Measurements from ENCODE around the gene APLN.
A peak's percentile ranks its signal among the peaks of the same experiment; 100 is the strongest.

APLN gene

DNA sequence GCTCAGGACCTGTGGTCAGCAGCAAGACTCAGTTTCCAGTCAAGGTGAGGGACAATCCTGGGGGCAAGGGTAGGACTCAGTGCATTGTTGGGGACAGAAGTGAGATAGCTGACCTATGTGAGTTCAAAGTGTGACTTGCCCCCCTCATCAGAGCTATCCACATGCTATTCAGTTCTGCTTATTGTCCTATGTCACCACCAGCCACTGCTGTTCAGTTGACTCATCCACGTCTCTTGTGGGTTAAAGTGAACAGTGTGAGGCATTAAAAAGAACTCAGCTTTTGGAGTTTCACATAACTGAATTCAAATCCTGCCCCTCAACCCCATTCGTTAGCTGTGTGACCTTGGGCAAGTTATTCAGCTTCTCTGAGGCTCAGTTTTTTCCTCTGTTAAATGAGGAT lies 4.4 kb upstream of the APLN start:
- DNase-seq = no peak

DNA sequence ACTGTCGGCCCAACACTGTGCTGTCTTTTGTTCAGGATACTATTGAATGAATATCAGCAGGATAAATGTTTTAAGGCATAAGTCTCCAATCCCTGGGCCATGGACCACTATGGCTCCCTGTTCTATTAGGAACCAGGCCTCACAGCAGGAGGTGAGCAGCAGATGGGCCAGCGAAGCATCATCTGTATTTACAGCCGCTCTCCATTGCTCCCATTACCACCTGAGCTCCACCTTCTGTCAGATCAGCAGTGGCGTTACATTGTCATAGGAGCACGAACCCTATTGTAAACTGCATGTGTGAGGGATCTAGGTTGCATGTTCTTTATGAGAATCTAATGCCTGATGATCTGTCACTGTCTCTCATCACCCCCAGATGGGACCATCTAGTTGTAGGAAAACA lies 3.7 kb upstream of the APLN start:
- DNase-seq = no peak

DNA sequence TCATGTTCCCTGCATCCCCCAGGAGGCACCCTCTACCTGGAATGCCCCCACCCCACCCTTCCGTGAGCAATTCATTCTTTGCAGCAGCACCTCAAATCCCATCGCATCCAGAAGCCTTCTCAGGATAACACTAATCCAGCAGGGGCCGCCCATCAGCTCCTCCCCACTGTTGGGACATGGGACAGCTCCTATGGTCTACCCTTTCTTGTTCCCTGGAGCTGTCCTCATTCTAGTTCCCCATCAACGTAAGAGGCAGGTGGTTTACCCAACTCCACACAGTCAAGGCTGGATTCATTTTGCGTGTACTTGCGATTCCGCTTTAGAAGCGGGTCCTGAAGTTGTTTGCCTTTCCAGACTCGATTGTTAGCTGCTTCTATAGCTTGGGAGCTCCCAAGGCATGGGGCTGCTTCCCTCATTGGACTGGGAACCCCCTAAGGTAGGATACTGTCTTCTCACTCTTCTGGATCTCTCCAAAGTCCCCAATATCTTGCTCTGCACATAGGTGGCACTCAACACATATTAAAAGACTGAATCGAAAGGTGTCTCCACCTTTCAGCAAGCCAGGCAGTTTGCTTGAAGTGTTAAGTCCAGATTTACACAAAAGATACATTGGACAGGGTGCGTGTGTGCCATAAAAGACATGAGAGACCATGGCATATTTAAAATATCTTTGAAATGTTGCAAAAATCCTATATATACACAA lies 942 bp upstream of the APLN start:
- DNase-seq = peak; percentile 11

DNA sequence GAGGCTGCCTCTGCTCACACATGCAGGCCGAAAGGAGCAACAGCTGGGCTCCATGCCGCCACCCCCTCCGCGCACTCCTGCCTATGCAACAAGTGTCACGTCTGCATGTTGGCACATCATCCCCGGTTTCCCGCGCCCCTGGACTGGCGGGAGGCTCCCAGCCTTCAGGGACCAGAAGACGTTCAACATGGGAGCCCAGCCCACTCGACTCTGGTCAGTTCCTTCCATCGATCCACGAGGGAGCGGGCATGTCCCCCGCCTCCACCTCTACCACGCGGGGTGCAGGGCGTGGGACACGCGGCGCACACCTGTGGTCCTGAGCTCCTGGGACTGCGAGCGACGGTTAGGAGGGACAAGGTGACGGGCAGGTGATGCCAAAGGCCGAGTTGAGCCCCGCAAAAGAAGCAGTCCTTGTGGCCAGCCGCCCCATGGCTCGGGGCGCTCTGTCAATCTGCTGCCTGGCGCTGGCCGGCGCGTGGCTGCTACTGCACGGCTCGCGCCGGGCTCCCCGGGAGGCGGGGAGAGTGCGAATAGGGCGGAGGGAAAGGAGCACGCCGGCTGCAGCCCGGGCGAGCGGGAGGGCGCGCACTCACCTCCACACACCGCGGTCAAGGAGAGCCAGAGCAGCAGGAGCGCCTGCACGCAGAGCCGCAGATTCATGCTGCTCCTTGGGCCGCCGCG lies 645 bp downstream of the APLN start:
- DNase-seq = no peak

DNA sequence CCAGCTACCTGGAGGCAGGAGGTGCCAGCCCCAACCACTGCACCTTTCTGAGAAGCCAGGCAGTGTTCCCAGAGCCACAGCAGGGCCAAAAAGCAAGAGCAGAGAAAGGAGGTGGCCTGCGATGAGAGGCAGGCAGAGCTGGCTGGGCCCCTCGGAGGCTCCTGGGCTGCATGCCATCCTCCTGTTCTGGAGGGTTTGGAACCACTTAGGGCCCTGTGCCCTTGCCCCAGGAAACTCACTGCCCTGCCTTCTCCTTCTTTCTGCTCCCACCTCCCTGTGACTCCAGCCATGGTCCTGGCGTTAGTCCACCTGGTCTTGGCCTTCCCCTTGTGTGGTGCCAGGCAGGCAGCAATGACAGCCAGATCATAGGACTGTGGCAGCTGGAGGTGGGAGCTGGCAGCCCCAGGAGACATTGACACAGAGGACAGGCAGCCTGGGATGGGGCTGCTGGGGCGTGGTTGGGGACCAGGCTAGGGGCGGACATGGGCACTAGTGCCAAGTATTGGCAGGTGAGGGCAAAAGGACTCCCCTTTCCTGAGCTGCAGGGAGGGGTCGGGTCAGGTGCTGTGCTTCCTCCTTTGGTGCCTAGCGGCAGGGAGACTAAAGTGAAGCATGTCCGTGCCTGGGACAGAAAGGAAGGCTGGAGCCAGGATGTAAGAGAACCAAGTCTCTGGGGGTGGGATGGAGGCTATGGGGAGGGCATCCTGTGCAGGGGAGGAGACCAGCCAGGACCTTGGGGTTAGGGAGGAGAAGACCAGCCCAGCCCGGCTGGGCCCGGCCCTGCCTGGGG lies 1.4 kb downstream of the APLN start:
- DNase-seq = no peak

DNA sequence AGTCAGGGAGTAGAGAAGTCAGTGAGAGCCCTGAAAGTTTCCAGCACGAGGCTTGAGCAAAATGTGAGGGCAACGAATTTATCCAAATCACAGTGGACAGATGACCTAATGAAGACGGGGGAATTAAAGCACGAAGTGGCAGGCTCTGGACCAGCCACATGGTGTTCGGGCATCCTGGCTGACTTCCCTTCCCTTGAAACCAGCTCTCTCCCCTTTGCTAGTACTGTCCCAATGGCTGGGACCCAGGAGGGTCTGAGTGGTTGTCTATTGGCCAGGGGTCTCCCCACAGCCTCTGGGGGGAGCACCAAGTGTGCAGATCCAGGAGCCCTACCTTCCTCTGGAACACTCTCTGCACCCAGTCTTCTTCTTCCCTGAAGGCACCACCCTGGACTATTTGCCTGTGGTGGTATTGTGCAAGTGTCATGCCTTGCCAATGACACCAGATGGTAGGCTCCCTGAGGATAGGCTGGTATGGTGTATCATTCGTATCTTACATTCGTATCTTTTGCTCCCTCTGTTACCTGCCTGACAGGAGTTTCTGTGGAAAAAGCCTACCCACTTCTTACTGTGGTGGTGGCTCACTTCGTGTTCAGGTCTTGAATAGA lies 2.1 kb downstream of the APLN start:
- DNase-seq = no peak

DNA sequence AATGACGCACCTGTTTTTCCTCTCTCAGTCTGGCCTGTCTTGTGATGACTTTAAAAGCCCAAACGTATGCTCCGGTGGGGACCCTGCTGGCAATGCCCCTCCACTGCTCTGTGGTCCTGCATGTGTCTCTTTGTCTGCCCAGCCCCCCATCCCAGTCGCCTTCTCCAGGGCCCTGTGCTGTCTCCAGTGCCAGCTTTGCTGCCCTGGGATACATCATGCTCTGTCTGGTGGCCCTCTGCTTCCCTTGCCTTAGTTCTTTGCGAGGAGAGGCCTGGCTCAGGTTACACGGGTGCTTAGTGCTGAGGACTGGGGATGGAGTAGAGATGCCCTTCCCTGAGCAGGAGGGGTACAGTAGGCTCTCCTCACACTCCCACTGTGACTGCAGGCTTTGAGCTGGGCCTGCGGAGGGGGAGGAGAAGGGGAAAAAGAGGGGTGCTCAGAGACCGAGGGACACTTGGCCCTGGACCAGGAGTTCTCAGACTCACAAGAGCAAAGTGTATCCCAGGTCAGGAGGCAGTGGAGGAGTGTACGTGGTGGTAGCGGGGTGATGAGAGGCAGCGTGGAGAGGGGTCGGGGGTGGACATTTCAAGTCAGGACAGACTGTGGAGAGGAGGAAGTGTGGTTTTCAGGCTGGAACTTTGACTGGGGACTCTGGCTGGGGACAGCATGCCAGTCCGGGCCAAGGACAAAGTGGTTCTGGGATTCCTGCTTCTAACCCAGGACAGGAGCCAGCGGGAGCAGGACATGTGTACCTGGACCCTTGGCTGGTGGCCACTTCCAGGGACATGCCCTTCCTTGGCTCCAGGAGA lies 2.8 kb downstream of the APLN start:
- DNase-seq = no peak

DNA sequence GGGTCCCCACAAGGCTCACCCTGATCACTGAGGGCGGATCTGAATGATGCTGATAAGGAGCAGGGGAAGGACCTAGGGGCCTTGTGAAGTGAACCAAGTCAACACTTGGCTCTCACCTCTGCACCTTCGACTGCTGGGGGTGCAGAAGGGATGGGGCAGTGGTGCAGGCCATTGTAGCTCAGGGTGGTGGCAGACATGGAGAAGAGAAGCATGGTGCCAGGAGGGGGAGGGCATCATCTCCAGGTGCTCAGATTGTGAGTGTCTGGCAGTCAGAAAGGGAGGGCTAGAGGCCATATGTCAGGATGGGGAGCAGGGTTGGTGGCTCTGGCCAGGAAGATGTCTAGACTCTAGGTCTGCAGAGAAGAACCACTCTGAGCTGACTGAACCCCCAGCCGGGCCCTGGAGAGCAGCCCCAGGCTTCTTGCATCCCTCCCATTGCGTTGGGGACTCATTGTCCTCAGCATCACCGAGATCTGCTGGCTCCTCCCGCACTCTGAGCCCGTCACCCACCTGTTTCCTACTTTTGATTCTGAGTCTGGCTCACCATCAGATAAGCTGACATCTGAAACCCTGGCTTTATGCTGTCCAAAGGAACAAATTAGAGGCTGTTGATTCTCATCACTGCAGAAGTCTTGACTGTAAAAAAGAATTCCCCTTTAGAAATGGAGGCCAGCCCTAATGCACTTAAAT lies 3.8 kb downstream of the APLN start:
- no peak for DNase-seq

DNA sequence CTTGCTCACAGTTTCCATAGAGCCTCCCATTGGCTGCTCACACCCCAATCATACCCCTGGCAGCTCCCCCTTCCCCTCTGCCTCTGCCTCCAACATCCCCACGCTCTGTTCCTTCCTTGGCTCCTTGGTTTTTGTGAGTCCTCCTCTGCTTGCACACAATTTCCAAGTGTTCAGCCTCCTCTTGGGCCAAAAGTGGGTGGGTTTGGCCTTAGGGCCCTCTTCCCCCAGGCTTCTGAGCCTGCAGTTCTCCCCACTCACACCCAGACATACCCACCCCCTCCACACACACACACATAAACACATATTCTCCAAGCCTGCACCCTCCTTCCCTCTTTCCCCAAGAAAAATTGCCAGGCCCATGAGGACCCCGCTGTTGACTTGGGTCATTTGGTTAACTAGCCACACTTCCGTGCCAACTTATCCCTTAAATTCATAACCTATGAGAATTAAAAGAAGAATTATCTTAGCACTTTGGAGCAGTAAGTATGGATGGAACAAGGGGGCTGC lies 4.5 kb downstream of the APLN start:
- no peak for DNase-seq

DNA sequence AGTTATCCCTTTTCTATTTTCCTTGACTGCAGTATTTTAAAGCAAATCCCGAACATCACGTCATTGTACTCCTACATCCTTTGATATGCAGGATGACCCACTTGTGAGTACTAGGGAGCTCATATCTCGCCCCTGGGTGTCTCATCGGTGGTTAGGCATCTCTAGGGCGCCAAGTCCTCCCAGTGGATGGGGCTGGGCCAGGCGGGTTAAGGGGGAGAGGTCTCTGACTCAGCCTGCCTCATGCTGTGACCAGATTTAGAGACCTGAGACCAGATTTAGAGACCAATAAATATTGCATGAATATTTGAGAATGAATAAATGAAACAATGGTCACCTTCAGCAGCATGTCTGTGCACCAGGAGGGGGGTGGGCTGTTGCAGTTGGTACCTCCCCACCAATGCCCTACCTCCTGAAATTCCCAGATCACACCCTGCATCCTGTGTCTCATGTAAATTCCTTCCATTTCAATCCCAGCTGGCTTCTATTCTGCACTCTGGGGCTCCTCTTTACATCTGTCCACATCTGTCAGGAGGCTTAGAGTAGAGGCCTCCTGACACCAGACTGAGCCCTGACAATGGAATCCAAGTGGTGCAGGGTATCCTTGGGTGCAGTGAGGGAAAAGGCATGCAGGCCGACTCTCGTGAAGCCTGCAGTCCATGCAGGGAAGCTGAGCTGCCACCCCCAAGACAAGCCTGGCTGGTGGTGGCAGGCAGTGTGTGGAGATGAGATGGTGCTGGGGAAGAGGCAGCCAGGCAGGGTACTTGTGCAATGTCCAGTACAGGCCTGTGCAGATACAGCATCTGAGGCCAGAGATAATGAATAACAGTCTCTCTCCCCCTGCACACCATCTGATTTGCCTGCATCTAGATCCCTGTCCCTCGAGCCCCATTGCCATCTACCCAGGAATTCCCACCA lies 5.2 kb downstream of the APLN start:
- DNase-seq = no peak

DNA sequence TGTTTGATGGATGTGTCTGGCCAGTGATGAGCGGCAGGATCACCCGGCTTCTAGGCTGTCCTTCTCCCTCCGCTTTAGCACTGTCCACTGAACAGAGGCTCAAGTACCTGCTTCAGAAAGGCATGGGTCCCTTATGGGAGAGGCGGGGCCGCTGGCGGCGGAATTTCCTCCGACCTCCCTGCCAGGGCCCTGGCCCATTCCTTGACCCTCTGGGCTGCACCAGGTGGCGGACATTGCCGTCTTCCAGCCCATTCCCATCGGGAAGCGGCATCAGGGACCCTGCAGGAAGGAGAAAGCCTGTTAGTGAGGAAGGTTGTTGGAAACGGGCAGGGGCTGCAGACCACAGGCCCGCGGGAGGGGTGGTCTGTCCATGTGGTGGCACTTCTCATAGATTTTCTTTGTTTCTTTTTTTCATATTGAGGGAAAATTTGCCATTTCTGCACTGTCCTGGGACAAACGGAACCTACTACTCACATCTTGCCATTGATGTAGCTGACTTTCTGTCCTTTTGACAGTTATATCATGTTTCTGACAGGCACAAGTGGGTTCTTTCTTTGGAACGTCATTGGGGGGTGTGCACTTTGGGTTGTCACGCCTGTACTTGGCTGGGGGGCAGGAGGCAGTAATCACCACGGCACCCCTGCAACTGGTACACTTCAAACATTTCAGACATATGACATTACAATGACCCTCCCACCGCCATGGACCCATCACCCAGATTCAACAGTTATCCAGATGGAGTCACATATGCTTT lies 6.1 kb downstream of the APLN start:
- DNase-seq = no peak

DNA sequence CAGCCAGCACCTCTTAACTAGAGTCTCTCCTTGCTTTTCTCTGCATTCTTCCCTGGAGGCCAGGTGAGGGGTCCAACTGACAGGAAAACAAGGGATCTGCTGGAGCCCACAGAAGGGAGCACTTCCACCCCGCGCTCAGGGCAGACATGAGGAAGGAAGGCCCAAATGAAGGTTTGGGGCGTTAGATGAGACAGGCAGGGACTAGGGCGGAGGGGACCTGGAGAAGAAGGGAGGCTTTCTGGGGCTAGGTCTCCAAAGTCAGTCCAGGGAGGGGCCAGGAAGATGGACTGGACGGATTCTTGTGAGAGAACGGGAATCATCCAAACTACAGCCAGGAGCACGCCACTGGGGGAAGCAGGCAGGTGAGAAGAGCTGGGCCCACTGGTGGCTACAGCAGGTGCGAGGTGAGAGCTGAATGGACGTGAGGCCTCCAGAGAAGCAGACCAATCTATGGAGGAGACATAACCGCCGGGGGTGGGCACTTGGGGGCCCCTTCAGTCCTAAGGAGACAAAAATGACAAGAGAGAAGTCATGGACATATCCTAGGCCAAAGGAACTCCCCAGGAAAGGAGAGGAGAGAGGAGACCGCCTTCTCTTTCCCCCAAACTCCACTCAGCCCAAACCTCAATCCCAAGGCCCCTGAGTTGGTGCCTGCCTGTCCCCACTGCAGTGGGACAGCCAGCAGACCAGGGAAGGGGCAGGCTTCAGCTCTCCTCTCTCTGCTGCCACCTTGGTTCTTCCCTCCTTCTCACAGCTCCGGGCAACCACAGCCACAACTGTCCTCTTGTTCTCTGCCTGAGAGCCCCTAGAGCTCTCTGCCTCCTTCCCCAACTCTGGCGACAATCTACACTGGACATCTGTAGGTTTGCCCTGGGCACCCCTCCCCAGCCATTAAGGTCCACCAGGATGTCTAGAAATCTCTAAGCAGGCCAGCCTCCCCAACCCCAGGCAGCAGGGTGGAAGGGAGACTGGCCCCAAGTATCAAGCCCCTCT lies 7.0 kb downstream of the APLN start:
- no peak for DNase-seq

DNA sequence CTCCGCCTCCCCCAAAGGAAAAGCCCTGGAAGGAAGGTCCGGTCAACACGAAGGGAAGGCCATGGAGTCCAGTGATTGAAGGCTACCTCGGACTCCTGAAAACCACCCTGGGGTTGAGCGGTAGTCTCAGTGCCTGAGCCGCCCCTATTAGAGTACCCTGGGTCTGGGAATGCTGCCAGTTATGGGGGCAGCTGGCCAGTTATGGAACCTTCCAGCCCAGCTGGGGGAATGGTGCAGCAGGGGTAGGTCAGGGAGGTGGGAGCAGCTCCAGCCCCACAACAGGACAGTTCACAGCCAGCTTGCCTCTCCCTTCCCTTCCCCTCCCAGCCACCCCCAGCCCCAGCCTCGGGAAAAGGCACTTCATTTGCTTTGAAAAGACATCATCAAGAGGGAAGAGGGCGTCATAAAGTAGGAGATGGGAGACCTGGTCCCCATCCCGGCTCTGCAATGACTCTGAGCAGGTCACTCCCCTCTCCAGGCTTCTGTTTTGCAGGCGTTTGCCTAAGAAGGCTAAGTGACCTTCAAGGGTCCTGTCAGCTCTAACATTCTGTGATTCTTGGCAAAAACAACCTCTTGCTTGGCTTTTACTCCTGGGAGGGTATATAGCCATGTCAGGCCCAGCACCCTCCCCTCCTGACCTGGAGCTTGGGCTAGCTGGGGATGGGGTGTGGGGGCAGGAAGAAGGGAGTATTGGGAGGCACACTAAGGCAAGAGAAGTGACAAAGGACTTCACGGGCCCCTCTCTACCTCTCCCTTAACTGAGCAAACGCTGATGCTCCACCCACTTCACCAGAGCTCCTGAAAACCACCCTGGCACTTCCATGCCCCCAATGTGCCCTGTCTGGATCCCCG lies 8.0 kb downstream of the APLN start:
- no peak for DNase-seq

DNA sequence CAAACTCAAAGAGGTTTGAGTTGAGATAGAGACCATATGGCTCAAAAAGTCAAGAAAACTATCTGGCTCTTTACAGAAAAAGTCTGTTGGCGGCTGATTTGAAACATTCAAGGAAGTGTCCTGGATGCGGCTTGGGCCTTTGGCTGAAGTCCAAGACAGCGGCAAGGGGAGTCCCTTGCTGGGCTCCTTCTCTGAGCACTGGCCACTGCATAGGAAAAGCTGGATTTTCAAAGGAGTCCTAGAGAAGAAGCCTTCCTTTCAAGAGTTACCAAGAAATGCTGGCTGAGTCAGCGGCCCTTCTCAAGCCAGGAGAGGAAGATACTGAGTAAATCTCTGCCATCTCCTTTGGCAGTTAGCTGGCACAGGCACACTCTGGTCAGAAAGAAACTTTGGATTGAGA lies 12.1 kb downstream of the APLN start:
- DNase-seq = no peak

DNA sequence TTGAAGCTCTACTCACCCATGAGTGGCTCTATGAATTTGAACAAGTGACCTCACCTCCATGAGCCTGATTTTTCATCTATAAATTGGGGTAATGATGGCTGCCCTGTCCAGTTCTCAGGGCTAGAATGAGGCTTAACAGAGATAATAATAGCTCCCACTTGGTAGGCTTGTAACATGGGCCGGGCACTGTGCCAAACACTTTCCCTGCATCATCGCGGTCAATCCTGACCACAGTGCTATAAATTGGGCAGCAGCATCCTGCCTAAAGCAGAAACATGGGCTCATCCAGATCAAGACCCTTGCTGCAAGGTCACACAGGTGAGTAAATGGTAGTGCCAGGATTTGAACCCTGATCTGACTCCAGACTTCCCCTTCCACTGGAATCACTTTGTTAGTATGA lies 12.8 kb downstream of the APLN start:
- no peak for DNase-seq

DNA sequence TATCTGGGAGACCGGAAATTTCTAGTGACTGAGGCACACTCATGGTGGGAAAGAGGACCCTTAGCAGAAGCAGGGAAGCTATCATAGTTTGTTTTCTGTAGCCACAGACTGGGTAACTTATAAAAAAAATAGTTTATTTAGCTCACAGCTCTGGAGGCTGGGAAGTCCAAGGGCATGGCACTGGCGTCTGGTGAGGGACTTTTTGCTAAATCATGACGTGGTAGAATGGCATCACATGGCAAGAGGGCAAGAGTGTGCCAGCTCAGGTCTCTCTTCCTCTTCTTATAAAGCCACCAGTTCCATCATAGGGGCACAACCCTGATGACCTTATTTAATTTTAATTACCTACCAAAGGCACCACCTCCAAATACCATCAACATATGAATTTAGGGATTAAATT lies 13.3 kb downstream of the APLN start:
- DNase-seq = no peak

DNA sequence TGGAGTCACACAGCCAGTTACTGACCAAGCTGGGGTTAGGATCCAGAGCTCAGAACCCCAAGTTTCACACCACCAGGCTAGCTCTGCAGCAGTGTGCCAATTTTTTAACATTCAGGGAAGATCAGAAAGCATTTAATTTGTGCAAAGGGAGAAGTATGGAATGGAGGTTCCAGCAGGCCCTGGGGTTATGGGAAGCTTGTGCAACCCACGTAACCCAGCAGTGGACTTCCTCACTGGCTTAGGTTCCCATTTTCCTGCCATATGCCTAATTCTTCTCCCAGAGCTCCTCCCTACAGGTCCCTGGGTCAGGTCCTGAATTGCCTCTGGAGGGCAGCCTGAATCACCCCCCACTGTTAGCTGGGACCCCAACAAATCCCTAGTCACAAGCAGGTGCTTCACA lies 14.0 kb downstream of the APLN start:
- DNase-seq = no peak

DNA sequence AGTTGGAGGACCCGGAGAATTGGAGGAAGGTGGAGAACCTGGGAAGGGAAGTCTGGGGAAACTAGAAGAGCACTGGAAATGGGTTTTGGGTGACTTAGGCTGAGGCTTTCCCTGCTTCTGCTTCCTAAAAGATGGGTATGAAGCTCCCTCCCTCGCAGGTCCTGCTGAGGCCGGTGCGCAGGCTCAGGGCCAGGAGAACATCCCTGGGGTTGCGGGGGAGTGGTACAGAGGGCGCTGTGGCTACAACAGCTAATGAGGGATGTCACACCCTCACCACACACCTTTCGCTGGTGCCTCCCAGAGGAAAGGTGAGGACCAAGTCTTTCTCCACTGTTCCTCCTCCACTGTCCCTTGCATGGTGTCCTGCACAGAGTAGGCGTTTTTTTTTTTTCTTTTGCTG lies 15.8 kb downstream of the APLN start:
- no peak for DNase-seq
